GM19467 (cell line): ENCODE results near the gene MYL3.

Source experiments
- ATAC-seq: cut with Tn5 transposase; IDR thresholded peaks from one replicate; pipeline ENCODE4 v1.9.1; 2021; ENCODE audit warnings: mild to moderate bottlenecking, moderate library complexity; ENCODE audit not compliant: unreplicated experiment

The MYL3 gene

GRCh38 chr3:46883830-46884185 is 20.6 kb upstream of the MYL3 start:
- ATAC-seq = no peak

GRCh38 chr3:46883054-46883829 is 20.0 kb upstream of the MYL3 start:
- ATAC-seq = no peak

GRCh38 chr3:46882377-46883053 is 19.3 kb upstream of the MYL3 start:
- ATAC-seq = no peak

GRCh38 chr3:46881596-46882376 is 18.5 kb upstream of the MYL3 start:
- ATAC-seq = no peak

- ATAC-seq = no peak
Measured at GRCh38 chr3:46880884-46881595, 17.8 kb upstream of the MYL3 start.

- peak; percentile 53 for ATAC-seq
Measured at GRCh38 chr3:46878781-46879436, 15.7 kb upstream of the MYL3 start.

GRCh38 chr3:46877406-46878125 is 14.3 kb upstream of the MYL3 start, which contains the start of gene PTH1R:
Gene PTH1R, plus strand, starts transcription at chr3:46877721. Its CDS starts 5,839 bp downstream, at chr3:46883560.
- no peak for ATAC-seq

- no peak for ATAC-seq
Measured at GRCh38 chr3:46876313-46877300, 13.4 kb upstream of the MYL3 start.

GRCh38 chr3:46875560-46875959 is 12.3 kb upstream of the MYL3 start:
- ATAC-seq = no peak

- ATAC-seq = no peak
Measured at GRCh38 chr3:46874430-46874829, 11.2 kb upstream of the MYL3 start.

GRCh38 chr3:46873521-46873920 is 10.3 kb upstream of the MYL3 start:
- ATAC-seq = no peak

- no peak for ATAC-seq
Measured at GRCh38 chr3:46871222-46871621, 8.0 kb upstream of the MYL3 start.

GRCh38 chr3:46870651-46871050 is 7.4 kb upstream of the MYL3 start:
- no peak for ATAC-seq

GRCh38 chr3:46869440-46869839 is 6.2 kb upstream of the MYL3 start:
- ATAC-seq = no peak

- no peak for ATAC-seq
Measured at GRCh38 chr3:46868948-46869347, 5.7 kb upstream of the MYL3 start.

GRCh38 chr3:46868287-46868686 is 5.0 kb upstream of the MYL3 start:
- ATAC-seq = no peak

- ATAC-seq = no peak
Measured at GRCh38 chr3:46867550-46867898, 4.3 kb upstream of the MYL3 start.

GRCh38 chr3:46866720-46867549 is 3.7 kb upstream of the MYL3 start:
- no peak for ATAC-seq
